ENCODE data around the gene CST5. TPM values are rescaled to one million over a fixed set of nuclear protein-coding genes. Genes with fewer than 3 reads are reported as not detected.
"Not testable (repeated sequence)": the region's sequence is repeated elsewhere in the genome, so short reads cannot be mapped to it uniquely, and the experiment has no call there.

The CST5 gene
- total RNA-seq, 1 donor from 2014 or later: not detected

GRCh38 chr20:23841693-23842092 is 37.9 kb downstream of the CST5 start:
- DNase-seq (ENCODE audit: low read depth, low spot score): no peak

- no peak for DNase-seq (ENCODE audit: low read depth, low spot score)
Measured at GRCh38 chr20:23835716-23836115, 43.8 kb downstream of the CST5 start.

- no peak for DNase-seq (ENCODE audit: low read depth, low spot score)
Measured at GRCh38 chr20:23832775-23833513, 46.6 kb downstream of the CST5 start.

- not testable (repeated sequence) for DNase-seq (ENCODE audit: low read depth, low spot score)
Measured at GRCh38 chr20:23831961-23832360, 47.6 kb downstream of the CST5 start.

- DNase-seq (ENCODE audit: low read depth, low spot score): no peak
Measured at GRCh38 chr20:23826541-23827021, 53.0 kb downstream of the CST5 start, which contains the start of gene CST2. TSS of gene CST2 (minus strand) at chr20:23826729. CDS start at chr20:23826660, 69 bp downstream.

Other genes starting within 250 kb of the CST5 start
- gene CST3, start 241.8 kb downstream of the CST5 start, total RNA-seq: 132 and 163 TPM in 2 replicates
- gene CST4, start 190.7 kb downstream of the CST5 start, total RNA-seq: not detected in 2 replicates
- 0.26 TPM in 1 of 2 replicates, not detected in the other for gene CST1, start 128.8 kb downstream of the CST5 start, total RNA-seq
- not detected in 2 replicates for gene CST2, start 53.0 kb downstream of the CST5 start, total RNA-seq
- gene GGTLC1, start 109.0 kb upstream of the CST5 start, total RNA-seq: not detected in 2 replicates